Measurements from ENCODE around the gene B9D2.

The B9D2 gene

GRCh38 chr19:41357746-41358145 is 6.2 kb downstream of the B9D2 start:
- Histone ChIP-seq H3K4me2 (ENCODE audit: insufficient read depth, low read length) (no peak overlapping the region), H3K4me3 (ENCODE audit: low read depth in 1 of 2, low read length in 2 of 2) (no peak overlapping the region), H2AFZ (ENCODE audit: low read depth, low read length) (no peak overlapping the region), H3K4me1 (ENCODE audit: insufficient read depth, low read length) (peaks cover 13% of the 10 kb centered on the region), H3K27ac (ENCODE audit: low read length) (no peak overlapping the region), H3K9ac (ENCODE audit: low read depth, low read length) (no peak overlapping the region), H3K27me3 (ENCODE audit: insufficient read depth, low read length, poor library complexity) (no peaks in the 10 kb centered on the region), H3K79me2 (ENCODE audit: insufficient read depth, low read length) (peaks cover 25% of the 10 kb centered on the region), H3K9me3 (ENCODE audit: insufficient read depth, low read length, severe bottlenecking) (no peaks in the 10 kb centered on the region), H4K20me1 (ENCODE audit: insufficient read depth, low read length) (peaks cover 11% of the 10 kb centered on the region; the same call in 1 of the 2 replicates), H3K36me3 (ENCODE audit: insufficient read depth, low read length) (peaks cover 11% of the 10 kb centered on the region)
- no peak for DNase-seq
- TF ChIP-seq CTCF (IDR thresholded peaks at IDR 0.05; ENCODE audit: borderline replicate concordance, extremely low read depth, low read length, poor library complexity, severe bottlenecking) (no peak), EZH2 (IDR thresholded peaks at IDR 0.05; ENCODE audit: borderline replicate concordance, low read depth, low read length, severe bottlenecking) (no peak)
- ATAC-seq (ENCODE audit: insufficient read depth, low read depth), result no peak

GRCh38 chr19:41356984-41357739 is 6.8 kb downstream of the B9D2 start:
- Histone ChIP-seq H2AFZ (ENCODE audit: low read depth, low read length) (no peak overlapping the region), H3K9ac (ENCODE audit: low read depth, low read length) (no peak overlapping the region), H3K4me1 (ENCODE audit: insufficient read depth, low read length) (peaks cover 9% of the 10 kb centered on the region), H3K4me3 (ENCODE audit: low read depth in 1 of 2, low read length in 2 of 2) (no peak overlapping the region), H4K20me1 (ENCODE audit: insufficient read depth, low read length) (peaks cover 17% of the 10 kb centered on the region), H3K36me3 (ENCODE audit: insufficient read depth, low read length) (peaks cover 10% of the 10 kb centered on the region; the same call in 1 of the 2 replicates), H3K27ac (ENCODE audit: low read length) (no peak overlapping the region), H3K79me2 (ENCODE audit: insufficient read depth, low read length) (peaks cover 26% of the 10 kb centered on the region), H3K27me3 (ENCODE audit: insufficient read depth, low read length, poor library complexity) (no peaks in the 10 kb centered on the region), H3K4me2 (ENCODE audit: insufficient read depth, low read length) (no peak overlapping the region), H3K9me3 (ENCODE audit: insufficient read depth, low read length, severe bottlenecking) (no peaks in the 10 kb centered on the region)
- no peak for ATAC-seq (ENCODE audit: insufficient read depth, low read depth)
- TF ChIP-seq EZH2 (IDR thresholded peaks at IDR 0.05; ENCODE audit: borderline replicate concordance, low read depth, low read length, severe bottlenecking), result no peak
- TF ChIP-seq CTCF (IDR thresholded peaks at IDR 0.05; ENCODE audit: borderline replicate concordance, extremely low read depth, low read length, poor library complexity, severe bottlenecking), result no peak
- DNase-seq, result no peak

GRCh38 chr19:41355802-41356201 is 8.1 kb downstream of the B9D2 start:
- H3K27ac ChIP-seq (ENCODE audit: low read length), result no peak overlapping the region; the same call in 1 of the 2 replicates
- ATAC-seq (ENCODE audit: insufficient read depth, low read depth) (no peak), DNase-seq (no peak)
- H3K36me3 ChIP-seq (ENCODE audit: insufficient read depth, low read length), result peaks cover 11% of the 10 kb centered on the region; the same call in 1 of the 2 replicates
- H3K4me2 ChIP-seq (ENCODE audit: insufficient read depth, low read length), result no peak overlapping the region
- H3K9ac ChIP-seq (ENCODE audit: low read depth, low read length), result no peak overlapping the region
- no peaks in the 10 kb centered on the region for H3K27me3 ChIP-seq (ENCODE audit: insufficient read depth, low read length, poor library complexity)
- H3K9me3 ChIP-seq (ENCODE audit: insufficient read depth, low read length, severe bottlenecking), result no peaks in the 10 kb centered on the region
- H3K79me2 ChIP-seq (ENCODE audit: insufficient read depth, low read length), result peaks cover 36% of the 10 kb centered on the region
- no peak overlapping the region for H3K4me3 ChIP-seq (ENCODE audit: low read depth in 1 of 2, low read length in 2 of 2)
- peaks cover 22% of the 10 kb centered on the region for H3K4me1 ChIP-seq (ENCODE audit: insufficient read depth, low read length)
- no peak overlapping the region for H2AFZ ChIP-seq (ENCODE audit: low read depth, low read length)
- no peak for TF ChIP-seq CTCF (IDR thresholded peaks at IDR 0.05; ENCODE audit: borderline replicate concordance, extremely low read depth, low read length, poor library complexity, severe bottlenecking)
- TF ChIP-seq EZH2 (IDR thresholded peaks at IDR 0.05; ENCODE audit: borderline replicate concordance, low read depth, low read length, severe bottlenecking), result no peak
- H4K20me1 ChIP-seq (ENCODE audit: insufficient read depth, low read length), result peaks cover 31% of the 10 kb centered on the region
